ENCODE results near the gene GRIPAP1.

GRCh38 chrX:48981178-48981577 is 20.9 kb downstream of the GRIPAP1 start:
- TF ChIP-seq CTCF (IDR thresholded peaks at IDR 0.05; ENCODE audit: insufficient read depth, low read length, poor library complexity, severe bottlenecking) (no peak), EZH2phosphoT487 (conservative IDR thresholded peaks at IDR 0.05; ENCODE audit: low read length) (no peak)

All from SU-DHL-6 (cell line).